Kasumi-1 (cell line): ENCODE results near the gene DMD.
"Not testable (repeated sequence)": the region's sequence is repeated elsewhere in the genome, so short reads cannot be mapped to it uniquely, and the experiment has no call there.

Source experiments
- DNase-seq, 2 experiments: peaks; one replicate each; lab custom pipeline; 2025; lab: John Stamatoyannopoulos, UW

DMD gene

DNA sequence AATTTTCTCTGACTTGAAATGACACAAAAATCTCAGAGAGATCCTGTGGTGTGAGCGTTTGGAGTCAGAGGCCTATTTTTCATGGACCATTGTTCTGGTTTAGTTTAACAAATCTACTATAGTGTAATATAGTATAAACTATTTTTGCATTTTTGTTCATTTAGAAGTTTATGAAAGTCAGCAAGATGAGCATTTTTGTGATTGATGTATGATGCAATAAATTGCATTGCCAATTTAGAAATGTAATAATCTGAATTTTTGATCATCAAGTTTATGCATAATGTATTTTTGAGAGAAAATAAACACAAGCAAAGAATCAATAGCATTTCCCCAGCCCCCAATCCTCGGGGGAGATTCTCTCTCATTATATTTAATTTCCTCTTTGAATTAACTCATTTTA is 1620.0 kb downstream of the DMD start:
- DNase-seq = no peak

GRCh38 chrX:31590581-31591114 is 1620.7 kb downstream of the DMD start:
- peak in 1 of 2 experiments; percentile 0 for DNase-seq

- no peak for DNase-seq
Measured at GRCh38 chrX:31589503-31589902, 1621.8 kb downstream of the DMD start.

- DNase-seq = no peak
Measured at GRCh38 chrX:31588355-31588754, 1623.0 kb downstream of the DMD start.

DNA sequence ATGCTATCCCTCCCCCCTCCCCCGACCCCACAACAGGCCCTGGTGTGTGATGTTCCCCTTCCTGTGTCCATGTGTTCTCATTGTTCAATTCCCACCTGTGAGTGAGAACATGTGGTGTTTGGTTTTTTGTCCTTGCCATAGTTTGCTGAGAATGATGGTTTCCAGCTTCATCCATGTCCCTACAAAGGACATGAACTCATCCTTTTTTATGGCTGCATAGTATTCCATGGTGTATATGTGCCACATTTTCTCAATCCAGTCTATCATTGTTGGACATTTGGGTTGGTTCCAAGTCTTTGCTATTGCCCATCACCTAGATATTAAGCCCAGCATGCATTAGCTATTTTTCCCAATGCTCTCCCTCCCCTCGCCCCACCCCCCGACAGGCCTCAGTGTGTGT is 1627.5 kb downstream of the DMD start:
- DNase-seq = not testable (repeated sequence)

GRCh38 chrX:31580726-31581125 is 1630.6 kb downstream of the DMD start:
- no peak for DNase-seq

DNA sequence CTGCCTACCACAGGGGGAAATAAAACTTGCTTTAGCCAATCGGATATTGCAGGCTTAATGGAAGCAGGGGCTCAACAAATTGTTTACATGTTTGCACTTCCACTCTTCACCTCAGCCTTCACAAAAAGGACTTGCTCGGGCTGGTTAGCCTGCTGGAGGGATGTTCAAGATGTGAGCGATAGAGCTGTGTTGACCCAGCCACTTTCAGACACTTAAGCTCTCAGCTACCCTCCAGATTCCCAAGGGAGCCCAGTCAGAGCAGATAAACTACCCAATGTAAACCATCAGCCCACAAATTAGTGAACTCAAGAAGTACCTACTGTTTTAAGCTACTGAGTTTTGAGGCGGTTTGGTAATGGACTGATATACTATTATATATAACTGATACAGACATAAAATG is 1631.1 kb downstream of the DMD start:
- DNase-seq = no peak

DNA sequence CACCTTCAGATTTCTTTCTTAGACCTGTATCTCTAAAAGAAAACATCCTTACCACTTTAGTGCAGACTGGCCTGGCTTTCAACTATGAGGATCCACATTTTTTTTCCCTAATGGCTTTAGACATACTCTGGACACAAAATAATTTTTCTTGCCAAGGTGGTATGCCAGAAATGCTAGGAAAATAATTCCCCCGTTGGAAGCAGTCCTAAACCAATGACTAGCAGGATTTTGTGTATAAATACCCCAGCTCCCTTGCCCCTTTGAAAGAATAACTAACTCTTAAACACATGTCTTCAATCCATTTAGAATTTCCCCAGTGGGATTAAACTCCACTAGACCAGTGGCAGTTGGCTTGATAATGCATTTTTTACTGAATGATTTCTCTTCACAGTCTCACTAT is 1639.0 kb downstream of the DMD start:
- no peak for DNase-seq

DNA sequence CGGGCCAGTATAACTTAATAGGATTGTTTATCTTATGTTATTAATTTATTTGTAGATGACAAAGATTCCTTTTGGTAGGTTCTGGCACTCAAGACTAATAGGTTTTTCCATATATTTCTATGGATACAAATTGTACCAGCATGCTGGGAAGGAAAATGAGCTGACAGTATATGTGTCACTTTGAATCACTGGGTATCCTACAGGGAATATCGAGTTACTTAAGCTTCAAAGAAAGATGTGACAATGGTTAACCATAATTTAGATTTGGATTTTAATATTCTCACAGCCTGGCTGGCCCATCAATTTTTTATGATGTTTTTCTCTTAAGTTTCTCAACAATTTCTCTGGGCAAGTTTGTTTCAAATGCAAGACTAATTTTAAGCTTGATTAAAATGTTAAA is 1640.7 kb downstream of the DMD start:
- DNase-seq = no peak

- DNase-seq = peak in 1 of 2 experiments; percentile 12
Measured at GRCh38 chrX:31563792-31564191, 1647.6 kb downstream of the DMD start.

DNA sequence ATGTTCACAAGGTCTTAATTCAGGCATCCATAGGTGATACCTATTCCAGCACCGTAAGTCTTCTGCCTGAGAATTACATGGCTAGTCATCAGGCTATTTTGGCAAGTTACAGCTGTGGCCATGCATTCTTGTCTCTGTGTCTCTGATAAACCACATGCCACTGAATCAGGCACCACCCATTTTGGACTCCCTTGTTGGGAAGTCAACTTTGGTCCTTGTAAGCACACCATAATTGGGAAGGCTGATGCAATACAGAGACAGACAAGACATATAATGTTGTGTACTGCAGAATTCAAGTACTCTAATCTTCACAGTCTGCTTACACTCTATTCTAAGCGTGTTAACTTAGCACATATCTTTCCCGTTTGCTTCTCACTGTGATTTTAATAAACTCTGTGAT is 1655.8 kb downstream of the DMD start:
- DNase-seq = no peak

GRCh38 chrX:31551913-31552312 is 1659.4 kb downstream of the DMD start:
- no peak for DNase-seq

GRCh38 chrX:31550158-31550557 is 1661.2 kb downstream of the DMD start:
- no peak for DNase-seq

DNA sequence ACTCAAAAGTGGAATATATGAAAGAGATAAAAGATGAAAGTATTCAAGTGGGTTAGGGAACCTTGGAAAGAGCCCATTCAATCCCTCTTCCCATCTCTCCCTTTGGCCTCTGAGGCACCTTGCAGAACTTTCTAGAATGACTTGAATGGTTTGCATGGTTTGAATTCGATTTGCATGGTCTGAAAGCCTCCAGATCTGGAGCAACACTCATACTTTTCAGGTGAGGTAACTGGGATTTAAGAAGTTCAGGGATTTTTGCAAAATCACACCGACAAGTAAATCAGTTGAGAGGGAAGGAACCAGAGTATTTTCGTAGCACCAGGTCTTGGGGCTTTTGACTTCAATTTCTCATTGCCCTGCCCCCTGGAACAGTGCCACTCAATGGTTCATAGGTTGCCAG is 1663.5 kb downstream of the DMD start:
- no peak for DNase-seq

DNA sequence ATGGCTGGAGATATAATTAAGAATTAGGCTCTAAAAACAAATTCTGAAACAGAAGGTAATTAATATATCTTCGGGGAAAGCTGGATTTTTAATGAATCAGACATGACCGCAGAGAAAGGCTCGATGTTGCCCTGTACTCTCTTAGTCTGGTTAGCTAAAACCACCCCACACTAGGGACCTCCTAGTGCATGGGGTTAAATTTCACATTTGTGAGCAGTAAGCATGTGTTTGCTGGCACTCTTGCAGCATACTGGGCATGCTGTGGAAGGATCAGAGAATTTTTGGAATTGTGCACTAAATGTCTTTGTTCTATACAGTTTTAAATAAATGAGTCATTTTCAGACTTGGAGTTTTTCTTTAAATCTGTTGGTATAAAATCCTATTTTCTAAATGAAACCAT is 1663.9 kb downstream of the DMD start:
- DNase-seq = no peak

DNA sequence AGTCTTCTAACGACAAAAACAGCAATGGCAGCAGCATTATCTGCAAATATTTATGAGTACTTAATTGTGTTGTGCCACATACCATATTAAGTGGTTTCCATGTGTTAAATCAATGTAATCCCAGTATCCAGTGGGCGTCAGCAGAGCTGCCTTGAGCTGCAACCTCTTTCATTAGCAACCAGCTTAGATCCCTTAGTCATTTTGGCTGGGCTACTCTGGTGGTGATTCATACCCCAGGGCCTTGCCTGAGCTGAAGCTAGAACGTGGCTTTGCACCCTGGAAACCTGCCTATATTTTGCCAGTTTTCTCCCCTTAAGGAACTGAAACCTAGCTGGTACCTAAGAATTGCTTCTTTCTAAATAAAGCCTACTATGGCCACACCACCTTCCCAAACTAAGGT is 1665.2 kb downstream of the DMD start:
- DNase-seq = no peak

- DNase-seq = no peak
Measured at GRCh38 chrX:31545726-31546125, 1665.6 kb downstream of the DMD start.

- DNase-seq = no peak
Measured at GRCh38 chrX:31545191-31545590, 1666.2 kb downstream of the DMD start.

DNA sequence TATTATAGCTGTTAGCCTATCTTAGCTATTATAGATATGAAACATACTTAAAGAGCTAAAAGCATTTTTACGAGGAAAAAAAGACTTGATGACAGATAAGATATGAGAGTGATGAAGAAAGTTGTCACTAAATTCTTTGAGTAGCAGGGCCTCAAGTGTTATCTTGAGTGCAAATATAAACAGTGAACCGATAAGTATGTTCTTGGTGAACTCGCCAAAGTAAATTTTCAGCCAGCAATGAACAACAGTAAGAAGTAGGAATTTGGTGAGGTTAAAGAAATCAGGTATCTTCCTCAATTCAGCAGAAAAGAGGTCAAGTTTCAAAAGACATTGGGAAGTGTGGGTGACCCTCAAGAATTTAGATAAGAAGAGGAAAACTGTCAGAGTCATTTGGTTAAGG is 1667.7 kb downstream of the DMD start:
- DNase-seq = no peak

- DNase-seq = no peak
Measured at GRCh38 chrX:31542566-31542965, 1668.8 kb downstream of the DMD start.

- DNase-seq = no peak
Measured at GRCh38 chrX:31540313-31540712, 1671.0 kb downstream of the DMD start.

DNA sequence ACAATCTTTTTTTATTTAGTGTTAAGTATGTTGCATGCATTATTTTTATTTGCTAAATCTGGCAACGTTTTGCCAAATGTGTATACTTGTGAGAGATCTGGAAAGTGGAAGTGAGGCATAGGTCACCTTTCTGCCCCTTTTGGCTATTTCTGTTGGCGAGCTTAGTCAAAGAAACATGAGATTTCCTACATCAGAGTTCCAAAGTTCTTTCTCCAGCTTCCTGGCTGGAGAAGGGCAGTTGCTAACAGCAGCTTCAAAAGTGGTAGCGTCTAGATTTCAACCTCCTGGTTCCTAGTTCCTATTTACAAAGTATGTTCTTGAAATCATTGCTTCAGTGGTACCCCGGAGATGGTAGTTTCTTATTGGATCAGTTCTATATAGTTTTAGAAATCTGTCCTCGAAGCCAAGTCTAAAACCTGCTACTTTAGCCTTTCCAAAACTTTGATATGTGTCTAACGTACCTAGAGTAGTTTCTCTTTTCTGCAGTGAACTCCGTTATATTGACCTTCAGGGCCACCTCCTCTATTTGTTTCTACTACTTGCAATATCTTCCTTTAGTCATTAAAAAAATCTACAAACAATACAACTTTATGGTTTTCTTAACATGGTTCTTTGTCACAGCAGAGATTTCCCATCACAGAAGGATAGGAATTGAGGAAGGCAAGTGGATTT is 1683.8 kb downstream of the DMD start:
- DNase-seq = no peak

GRCh38 chrX:31523884-31524536 is 1687.3 kb downstream of the DMD start:
- DNase-seq = no peak

- DNase-seq = no peak
Measured at GRCh38 chrX:31522760-31523159, 1688.6 kb downstream of the DMD start.
